K562 (cell line): Measurements from ENCODE around the gene PLOD1.

Experiments used
- BRCA1 ChIP-seq, 2 experiments: fragments of 450-650 bp in 1 of 2; sonication (generic) in 1 of 2; formaldehyde crosslinking in 1 of 2; IDR thresholded peaks; 2 replicates each; pipeline versions ENCODE4 v1.5.0 to v1.6.1; 2017 to 2020; ENCODE audit warnings: mild to moderate bottlenecking in 1 of 2, missing genetic modification reagents in 1 of 2
- CBX3 ChIP-seq, 2 experiments: IDR thresholded peaks; 1 replicate in 1 of 2; 2 replicates in 1 of 2; pipeline ENCODE4 v1.6.1; 2012; ENCODE audit warnings: inconsistent platforms in 2 of 2, low read length in 2 of 2, borderline replicate concordance in 1 of 2, control low read depth in 1 of 2
- CHD2 ChIP-seq: IDR thresholded peaks from 2 replicates; pipeline ENCODE4 v1.6.1; 2011; ENCODE audit warnings: low read depth, low read length
- EP300 ChIP-seq: IDR thresholded peaks from 2 replicates; pipeline ENCODE4 v1.6.1; 2012; ENCODE audit warnings: low read length, improper control_type of control experiment
- HOXB6 ChIP-seq: fragments of 250-450 bp; sonication (Bioruptor Pico); IDR thresholded peaks from 2 replicates; pipeline ENCODE4 v1.5.1; 2022; ENCODE audit warnings: mild to moderate bottlenecking, borderline replicate concordance
- TCF7 ChIP-seq: sonication (generic); IDR thresholded peaks from 2 replicates; pipeline ENCODE4 v1.6.1; 2016; ENCODE audit warnings: antibody characterized with exemption, borderline replicate concordance
- ZNF239 ChIP-seq: fragments of 250-450 bp; sonication (Bioruptor Pico); IDR thresholded peaks from 2 replicates; pipeline ENCODE4 v1.4.0; 2020; ENCODE audit warnings: mild to moderate bottlenecking
- ZNF561 ChIP-seq: fragments of 450-650 bp; formaldehyde crosslinking; conservative IDR thresholded peaks from 2 replicates; pipeline ENCODE4 v1.4.0; 2020; ENCODE audit warnings: mild to moderate bottlenecking, moderate library complexity
- ZNF785 ChIP-seq: fragments of 250-450 bp; sonication (Bioruptor Pico); IDR thresholded peaks from 2 replicates; pipeline ENCODE4 v1.4.0; 2020; ENCODE audit warnings: mild to moderate bottlenecking

GRCh38 chr1:11984576-11984975, 50.1 kb downstream of the PLOD1 start:
- TF ChIP-seq CHD2: no peak
- TF ChIP-seq HOXB6 (CRISPR knock-in tag): no peak
- TF ChIP-seq BRCA1 (IDR thresholded peaks at IDR 0.05): no peak
- no peak for TF ChIP-seq BRCA1 (CRISPR knock-in tag; IDR thresholded peaks at IDR 0.05)
- TF ChIP-seq ZNF785 (CRISPR knock-in tag): no peak
- TF ChIP-seq CBX3 (IDR thresholded peaks at IDR 0.05; ENCODE audit: borderline replicate concordance in 1 of 2, low read length in 2 of 2): no peak
- TF ChIP-seq TCF7: no peak
- no peak for TF ChIP-seq ZNF239 (CRISPR knock-in tag)
- TF ChIP-seq EP300: no peak
- TF ChIP-seq ZNF561 (CRISPR knock-in tag): no peak
